Calu3 (cell line): Measurements from ENCODE around the gene RAB40A. TPM values are rescaled to one million over a fixed set of nuclear protein-coding genes. Genes with fewer than 3 reads are reported as not detected.

Experiments
- BruUV-seq: library from RNA; stranded (reverse); fragments of 400-500 nt; replicated peaks from 2 replicates; lab custom pipeline; 2021; lab: Mats Ljungman, UMichigan
- CTCF ChIA-PET: fragments of 300-600 bp; sonication (Branson Sonifier 250); formaldehyde crosslinking; loops from one replicate; lab custom pipeline; 2022; ENCODE audit warnings: antibody characterized with exemption; lab: Charles Lee
- DNase-seq: peaks from one replicate; pipeline ENCODE4 v3.0.0; 2022
- H3K27ac Mint-ChIP-seq: one replicate; pipeline ENCODE4 v1.8.0; 2022; ENCODE audit warnings: mixed read lengths; ENCODE audit not compliant: unreplicated experiment
- H3K27me3 Mint-ChIP-seq: one replicate; pipeline ENCODE4 v1.8.0; 2022; ENCODE audit warnings: mixed read lengths; ENCODE audit not compliant: unreplicated experiment
- H3K36me3 Mint-ChIP-seq: one replicate; pipeline ENCODE4 v1.8.0; 2022; ENCODE audit warnings: mild to moderate bottlenecking, moderate library complexity, mixed read lengths; ENCODE audit not compliant: insufficient read depth, unreplicated experiment
- H3K4me1 Mint-ChIP-seq: one replicate; pipeline ENCODE4 v1.8.0; 2022; ENCODE audit warnings: mild to moderate bottlenecking, low read depth, mixed read lengths; ENCODE audit not compliant: unreplicated experiment
- H3K4me3 Mint-ChIP-seq: one replicate; pipeline ENCODE4 v1.8.0; 2022; ENCODE audit warnings: mild to moderate bottlenecking, low read depth, moderate library complexity, mixed read lengths; ENCODE audit not compliant: unreplicated experiment
- H3K9me3 Mint-ChIP-seq: one replicate; pipeline ENCODE4 v1.8.0; 2022; ENCODE audit warnings: low read depth, mixed read lengths; ENCODE audit not compliant: unreplicated experiment
- intact Hi-C: fragments of 100-400 bp; cut with micrococcal nuclease; formaldehyde crosslinking; loops from one replicate; pipeline ENCODE4 v1.10.0; 2022; ENCODE audit not compliant: unreplicated experiment
- total RNA-seq: library from RNA; stranded (reverse); gene quantifications from 2 replicates; pipeline ENCODE4 v1.2.3, GENCODE V29; 2022
- TF ChIP-seq, protein P1 (sequence below): fragments of 200-600 bp; IDR thresholded peaks from one replicate; pipeline ENCODE4 v1.8.0; 2022; ENCODE audit warnings: antibody characterized with exemption; ENCODE audit not compliant: unreplicated experiment

RAB40A gene
- total RNA-seq, 1 experiment from 2014 or later = 0.68 TPM

DNA sequence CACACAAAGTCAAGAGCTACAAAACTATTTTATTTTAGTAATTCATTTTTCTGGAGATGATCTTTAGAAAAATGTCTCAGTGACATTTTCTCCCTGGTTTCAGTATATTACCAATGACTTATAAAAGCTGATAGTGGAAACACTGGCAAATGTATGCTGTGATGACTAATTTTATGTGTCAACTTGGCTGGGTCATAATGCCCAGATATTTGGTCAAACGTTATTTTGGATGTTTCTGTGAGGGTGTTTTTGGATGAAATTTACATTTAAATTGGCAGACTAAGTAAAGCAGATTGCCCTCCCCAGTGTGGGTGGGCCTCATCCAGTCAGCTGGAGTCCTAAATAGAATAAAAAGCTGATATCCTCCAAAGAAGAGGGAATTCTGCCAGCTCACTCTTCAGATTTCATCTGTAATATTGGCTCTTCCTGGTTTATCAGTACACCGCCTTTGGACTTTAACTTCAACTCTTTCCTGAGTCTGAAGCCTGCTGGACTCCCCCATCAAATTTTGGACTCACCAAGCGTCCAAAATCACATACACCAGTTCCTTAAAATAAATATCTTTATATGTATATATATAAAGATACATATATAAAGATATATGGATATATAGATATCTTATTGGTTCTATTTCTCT, 31.2 kb upstream of the RAB40A start:
- Mint-ChIP-seq H3K4me3 (no peak overlapping the region), H3K27me3 (no peaks in the 10 kb centered on the region), H3K36me3 (peaks cover 5% of the 10 kb centered on the region), H3K4me1 (peaks cover 12% of the 10 kb centered on the region), H3K9me3 (no peaks in the 10 kb centered on the region), H3K27ac (no peak overlapping the region)
- DNase-seq = no peak
- no TSS peak for BruUV-seq
- CTCF ChIA-PET = no interaction called here
- intact Hi-C loops = no loop called here
- TF ChIP-seq, protein P1, sequence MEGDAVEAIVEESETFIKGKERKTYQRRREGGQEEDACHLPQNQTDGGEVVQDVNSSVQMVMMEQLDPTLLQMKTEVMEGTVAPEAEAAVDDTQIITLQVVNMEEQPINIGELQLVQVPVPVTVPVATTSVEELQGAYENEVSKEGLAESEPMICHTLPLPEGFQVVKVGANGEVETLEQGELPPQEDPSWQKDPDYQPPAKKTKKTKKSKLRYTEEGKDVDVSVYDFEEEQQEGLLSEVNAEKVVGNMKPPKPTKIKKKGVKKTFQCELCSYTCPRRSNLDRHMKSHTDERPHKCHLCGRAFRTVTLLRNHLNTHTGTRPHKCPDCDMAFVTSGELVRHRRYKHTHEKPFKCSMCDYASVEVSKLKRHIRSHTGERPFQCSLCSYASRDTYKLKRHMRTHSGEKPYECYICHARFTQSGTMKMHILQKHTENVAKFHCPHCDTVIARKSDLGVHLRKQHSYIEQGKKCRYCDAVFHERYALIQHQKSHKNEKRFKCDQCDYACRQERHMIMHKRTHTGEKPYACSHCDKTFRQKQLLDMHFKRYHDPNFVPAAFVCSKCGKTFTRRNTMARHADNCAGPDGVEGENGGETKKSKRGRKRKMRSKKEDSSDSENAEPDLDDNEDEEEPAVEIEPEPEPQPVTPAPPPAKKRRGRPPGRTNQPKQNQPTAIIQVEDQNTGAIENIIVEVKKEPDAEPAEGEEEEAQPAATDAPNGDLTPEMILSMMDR = no peak

DNA sequence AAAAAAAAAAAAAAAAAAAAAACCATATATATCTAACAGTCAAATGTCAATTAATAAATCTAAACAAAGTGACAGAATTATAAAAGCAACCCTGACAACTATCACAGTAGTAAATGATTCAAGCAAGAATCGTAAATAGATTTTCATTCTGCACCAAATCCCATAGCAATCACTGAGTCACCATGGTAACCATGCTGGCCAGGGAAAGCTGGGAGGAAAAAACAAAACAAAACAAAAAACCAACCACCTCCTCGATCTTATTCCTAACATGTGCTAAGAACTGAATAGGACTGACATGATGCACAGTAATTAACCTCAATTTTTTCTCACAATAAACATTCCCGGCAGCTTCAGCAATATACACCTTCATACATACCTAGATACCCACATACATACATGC, 30.6 kb upstream of the RAB40A start:
- H3K27ac Mint-ChIP-seq = no peak overlapping the region
- H3K27me3 Mint-ChIP-seq = no peaks in the 10 kb centered on the region
- TF ChIP-seq, protein P1 = no peak
- peaks cover 3% of the 10 kb centered on the region for H3K36me3 Mint-ChIP-seq
- H3K4me1 Mint-ChIP-seq = peaks cover 12% of the 10 kb centered on the region
- no peak overlapping the region for H3K4me3 Mint-ChIP-seq
- CTCF ChIA-PET = no interaction called here
- DNase-seq = no peak
- H3K9me3 Mint-ChIP-seq = no peaks in the 10 kb centered on the region
- BruUV-seq = no TSS peak
- intact Hi-C loops = no loop called here

DNA sequence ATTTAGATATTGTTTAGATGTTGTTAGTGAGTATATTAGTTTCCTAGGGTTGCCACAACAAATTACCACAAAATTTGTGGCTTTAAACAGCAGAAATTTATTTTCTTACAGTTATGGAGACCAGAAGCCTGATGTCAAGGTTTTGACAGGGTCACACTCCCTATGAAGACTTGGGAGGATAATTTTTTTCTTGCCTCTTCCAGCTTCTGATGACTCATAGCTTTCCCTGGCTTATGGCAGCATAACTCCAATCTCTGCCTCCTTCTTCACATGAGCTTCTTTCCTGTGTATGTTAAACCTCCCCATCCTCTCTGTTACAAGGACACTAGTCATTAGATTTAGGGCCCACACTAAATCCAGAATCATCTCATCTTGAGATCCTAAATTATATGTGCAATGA, 20.9 kb upstream of the RAB40A start:
- H3K4me3 Mint-ChIP-seq = no peak overlapping the region
- no peaks in the 10 kb centered on the region for H3K4me1 Mint-ChIP-seq
- TF ChIP-seq, protein P1 = no peak
- no peak for DNase-seq
- H3K9me3 Mint-ChIP-seq = no peaks in the 10 kb centered on the region
- no peaks in the 10 kb centered on the region for H3K36me3 Mint-ChIP-seq
- no peak overlapping the region for H3K27ac Mint-ChIP-seq
- intact Hi-C loops = no loop called here
- BruUV-seq = no TSS peak
- CTCF ChIA-PET = no interaction called here
- H3K27me3 Mint-ChIP-seq = no peaks in the 10 kb centered on the region

DNA sequence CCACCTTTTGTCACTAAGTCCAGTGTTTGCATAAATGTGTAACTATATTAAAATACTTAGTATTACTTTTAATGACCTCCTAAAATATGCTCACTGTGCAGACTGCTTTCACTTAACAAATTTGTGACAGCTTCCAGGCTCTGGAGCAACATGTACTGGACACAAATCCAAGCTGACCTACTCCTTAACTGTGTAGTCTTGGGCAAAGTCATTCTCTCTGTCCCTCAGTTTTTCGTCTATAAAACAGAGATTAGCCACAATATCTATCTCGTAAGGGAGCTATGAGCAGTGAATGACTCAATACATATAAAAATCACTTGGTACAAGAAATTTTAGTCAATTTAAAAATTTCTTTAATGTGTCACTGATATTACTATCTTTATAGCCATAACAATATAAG, 20.4 kb upstream of the RAB40A start:
- Mint-ChIP-seq H3K4me3 (no peak overlapping the region), H3K27me3 (no peaks in the 10 kb centered on the region), H3K4me1 (no peaks in the 10 kb centered on the region), H3K27ac (no peak overlapping the region), H3K9me3 (no peaks in the 10 kb centered on the region), H3K36me3 (no peaks in the 10 kb centered on the region)
- DNase-seq = no peak
- intact Hi-C loops = no loop called here
- CTCF ChIA-PET = no interaction called here
- no TSS peak for BruUV-seq
- TF ChIP-seq, protein P1 = no peak
